ENCODE results near the gene IDH3G. TPM values are rescaled to one million over a fixed set of nuclear protein-coding genes. Genes with fewer than 3 reads are reported as not detected.
"Not testable (repeated sequence)": the region's sequence is repeated elsewhere in the genome, so short reads cannot be mapped to it uniquely, and the experiment has no call there.

The IDH3G gene
- total RNA-seq, 2 experiments from 2014 or later = 45.9 to 51.5 TPM

- H3K36me3 Mint-ChIP-seq; DNase-seq; intact Hi-C loops (cut with micrococcal nuclease); POLR2A ChIA-PET; H3K9me3 Mint-ChIP-seq; CTCF ChIA-PET; H3K27me3 Mint-ChIP-seq; H3K27ac Mint-ChIP-seq; H3K4me3 Mint-ChIP-seq: not testable (repeated sequence)
- H3K4me1 Mint-ChIP-seq (ENCODE audit: low read depth) = peaks cover 10% of the 10 kb centered on the region
Observed at GRCh38 chrX:153745067-153745433, 49.1 kb downstream of the IDH3G start.

GRCh38 chrX:153744210-153745066 lies 49.7 kb downstream of the IDH3G start:
- CTCF ChIA-PET = no interaction called here

GRCh38 chrX:153743468-153744209 lies 50.5 kb downstream of the IDH3G start:
- H3K9me3 Mint-ChIP-seq; POLR2A ChIA-PET; intact Hi-C loops (cut with micrococcal nuclease); H3K4me3 Mint-ChIP-seq; DNase-seq; H3K27ac Mint-ChIP-seq; H3K36me3 Mint-ChIP-seq; H3K27me3 Mint-ChIP-seq; CTCF ChIA-PET: not testable (repeated sequence)
- peaks cover 17% of the 10 kb centered on the region for H3K4me1 Mint-ChIP-seq (ENCODE audit: low read depth)

More at GRCh38 chrX:153744210-153745066, 49.7 kb downstream of the IDH3G start:
- Mint-ChIP-seq H3K27me3 (no peaks in the 10 kb centered on the region), H3K4me1 (ENCODE audit: low read depth) (peaks cover 16% of the 10 kb centered on the region), H3K36me3 (no peaks in the 10 kb centered on the region), H3K4me3 (no peak overlapping the region), H3K9me3 (no peaks in the 10 kb centered on the region), H3K27ac (no peak overlapping the region)
- DNase-seq = no peak
- POLR2A ChIA-PET = no interaction called here
- intact Hi-C loops (cut with micrococcal nuclease) = no loop called here

- H3K27me3 Mint-ChIP-seq, H3K9me3 Mint-ChIP-seq, H3K4me3 Mint-ChIP-seq: not testable (repeated sequence)
Observed at GRCh38 chrX:153742796-153743467, 51.2 kb downstream of the IDH3G start.

GRCh38 chrX:153742111-153742510 lies 52.1 kb downstream of the IDH3G start:
- H3K36me3 Mint-ChIP-seq; CTCF ChIA-PET; H3K27ac Mint-ChIP-seq; intact Hi-C loops (cut with micrococcal nuclease); H3K27me3 Mint-ChIP-seq; DNase-seq; H3K9me3 Mint-ChIP-seq; H3K4me3 Mint-ChIP-seq; POLR2A ChIA-PET: not testable (repeated sequence)
- H3K4me1 Mint-ChIP-seq (ENCODE audit: low read depth) = peaks cover 17% of the 10 kb centered on the region

More at GRCh38 chrX:153742796-153743467, 51.2 kb downstream of the IDH3G start:
- DNase-seq; H3K36me3 Mint-ChIP-seq; H3K27ac Mint-ChIP-seq; CTCF ChIA-PET; intact Hi-C loops (cut with micrococcal nuclease); POLR2A ChIA-PET: not testable (repeated sequence)
- H3K4me1 Mint-ChIP-seq (ENCODE audit: low read depth) = peaks cover 17% of the 10 kb centered on the region

- Mint-ChIP-seq H3K4me1 (ENCODE audit: low read depth) (peaks cover 17% of the 10 kb centered on the region), H3K27me3 (no peaks in the 10 kb centered on the region), H3K27ac (no peak overlapping the region), H3K36me3 (no peaks in the 10 kb centered on the region), H3K9me3 (no peaks in the 10 kb centered on the region), H3K4me3 (no peak overlapping the region)
- DNase-seq = no peak
- CTCF ChIA-PET = no interaction called here
- intact Hi-C loops (cut with micrococcal nuclease) = no loop called here
- POLR2A ChIA-PET = no interaction called here
Observed at GRCh38 chrX:153741446-153741845, 52.7 kb downstream of the IDH3G start.

GRCh38 chrX:153740631-153741222 lies 53.4 kb downstream of the IDH3G start:
- peaks cover 17% of the 10 kb centered on the region for H3K4me1 Mint-ChIP-seq (ENCODE audit: low read depth)
- POLR2A ChIA-PET = no interaction called here
- no peak for DNase-seq
- no peak overlapping the region for H3K4me3 Mint-ChIP-seq
- H3K9me3 Mint-ChIP-seq = no peaks in the 10 kb centered on the region
- no peaks in the 10 kb centered on the region for H3K36me3 Mint-ChIP-seq
- no peaks in the 10 kb centered on the region for H3K27me3 Mint-ChIP-seq
- CTCF ChIA-PET = no interaction called here
- intact Hi-C loops (cut with micrococcal nuclease) = no loop called here
- H3K27ac Mint-ChIP-seq = peak overlapping the region; percentile 56

- H3K27me3 Mint-ChIP-seq = no peaks in the 10 kb centered on the region
- ChIA-PET POLR2A (no interaction called here), CTCF (interaction anchor here (0.5 kb wide), 1 partner anchor 397 kb away, joined by 3 read pairs; no protein-coding TSS in a partner anchor)
- DNase-seq = peak; percentile 50
- H3K27ac Mint-ChIP-seq = peak overlapping the region; percentile 56
- peaks cover under 1% of the 10 kb centered on the region for H3K36me3 Mint-ChIP-seq
- H3K4me3 Mint-ChIP-seq = peak overlapping the region; percentile 37
- intact Hi-C loops (cut with micrococcal nuclease) = no loop called here
- no peaks in the 10 kb centered on the region for H3K9me3 Mint-ChIP-seq
- H3K4me1 Mint-ChIP-seq (ENCODE audit: low read depth) = peaks cover 25% of the 10 kb centered on the region
Observed at GRCh38 chrX:153739754-153740486, 54.3 kb downstream of the IDH3G start.

GRCh38 chrX:153738056-153738605 lies 56.0 kb downstream of the IDH3G start:
- Mint-ChIP-seq H3K36me3 (peaks cover 3% of the 10 kb centered on the region), H3K27me3 (no peaks in the 10 kb centered on the region), H3K27ac (no peak overlapping the region), H3K4me3 (no peak overlapping the region), H3K4me1 (ENCODE audit: low read depth) (peaks cover 28% of the 10 kb centered on the region), H3K9me3 (no peaks in the 10 kb centered on the region)
- POLR2A ChIA-PET = no interaction called here
- intact Hi-C loops (cut with micrococcal nuclease) = no loop called here
- DNase-seq = no peak
- CTCF ChIA-PET = no interaction called here

GRCh38 chrX:153736871-153737441 lies 57.2 kb downstream of the IDH3G start:
- Mint-ChIP-seq H3K27ac (no peak overlapping the region), H3K36me3 (peaks cover 3% of the 10 kb centered on the region), H3K4me1 (ENCODE audit: low read depth) (peaks cover 29% of the 10 kb centered on the region), H3K9me3 (peaks cover under 1% of the 10 kb centered on the region), H3K4me3 (no peak overlapping the region), H3K27me3 (no peaks in the 10 kb centered on the region)
- no peak for DNase-seq
- CTCF ChIA-PET = no interaction called here
- POLR2A ChIA-PET = interaction anchor here (0.9 kb wide), 1 partner anchor 50 kb away, joined by 3 read pairs; the partner anchor contains the start of gene SLC6A8
- intact Hi-C loops (cut with micrococcal nuclease) = no loop called here

Data from activated CD4-positive, alpha-beta memory T cell treated with anti-CD3 and anti-CD28 coated beads for 36 hours (primary cell).